ENCODE data around the gene FAM151A.

DNA sequence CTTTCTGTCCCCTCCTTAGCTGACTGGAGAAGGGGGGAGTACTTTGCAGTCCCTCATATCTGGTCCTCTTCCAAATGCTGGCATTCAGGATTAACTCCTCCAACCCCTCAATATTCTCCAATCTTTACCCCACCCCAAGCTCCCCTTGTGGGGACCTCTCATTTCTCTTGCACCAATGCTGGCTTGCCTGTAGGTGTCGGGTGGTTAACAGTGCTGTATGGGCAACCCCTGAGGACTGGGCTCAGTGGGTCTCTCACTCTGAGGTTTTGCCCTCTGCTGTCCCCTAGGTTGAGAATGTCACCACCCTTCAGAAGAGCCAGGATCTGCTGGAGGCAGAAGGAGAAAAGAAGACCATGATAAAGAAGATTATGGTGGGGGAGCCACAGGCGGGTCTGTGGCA is 45.2 kb upstream of the FAM151A start:
- TF ChIP-seq CTCF (IDR thresholded peaks at IDR 0.05; ENCODE audit: poor library complexity) (no peak), EZH2 (IDR thresholded peaks at IDR 0.05; ENCODE audit: borderline replicate concordance) (no peak)
